GM12865 (cell line): Measurements from ENCODE around the gene GRK3.

ENCODE experiments used
- DNase-seq: peaks from one replicate; pipeline ENCODE4 v3.0.0; 2010; ENCODE audit warnings: low read depth
- H3K4me3 ChIP-seq: 2 replicates; pipeline ENCODE4 v1.5.1; 2011; ENCODE audit warnings: mild to moderate bottlenecking, low read depth, low read length, control low read depth
- CTCF ChIP-seq: IDR thresholded peaks from 2 replicates; pipeline ENCODE4 v1.5.1; 2011; ENCODE audit warnings: low read length, control low read depth, low read depth, inconsistent platforms; ENCODE audit not compliant: insufficient read depth; ENCODE audit errors: missing control alignments

Gene GRK3

GRCh38 chr22:25754527-25755202, 190.2 kb downstream of the GRK3 start:
- no peak for DNase-seq
- no peak overlapping the region for H3K4me3 ChIP-seq
- TF ChIP-seq CTCF, result no peak

GRCh38 chr22:25757686-25758085, 193.2 kb downstream of the GRK3 start:
- TF ChIP-seq CTCF, result no peak
- no peak for DNase-seq
- no peak overlapping the region for H3K4me3 ChIP-seq

- no peak overlapping the region for H3K4me3 ChIP-seq
- DNase-seq, result no peak
- no peak for TF ChIP-seq CTCF
These were observed 193.8 kb downstream of the GRK3 start for GRCh38 chr22:25758316-25758715.

DNA sequence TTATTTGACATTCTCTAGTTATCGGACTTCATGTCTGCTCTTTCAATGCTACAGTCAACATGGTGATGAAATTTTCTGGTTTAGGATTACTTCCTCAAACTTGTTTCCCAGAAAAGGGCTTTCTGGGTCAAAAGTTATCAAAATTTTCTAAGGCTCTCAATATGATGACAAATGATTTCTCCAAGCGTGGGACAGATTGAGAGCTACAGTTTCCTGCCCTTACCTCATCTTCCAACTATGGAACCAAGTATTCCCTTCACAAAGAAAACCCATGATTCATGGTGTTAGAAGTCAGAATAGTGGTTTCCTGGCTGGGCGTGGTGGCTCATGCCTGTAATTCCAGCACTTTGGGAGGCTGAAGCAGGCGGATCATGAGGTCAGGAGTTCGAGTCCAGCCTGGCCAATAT, 195.4 kb downstream of the GRK3 start:
- H3K4me3 ChIP-seq, result no peak overlapping the region
- TF ChIP-seq CTCF, result no peak
- no peak for DNase-seq

DNA sequence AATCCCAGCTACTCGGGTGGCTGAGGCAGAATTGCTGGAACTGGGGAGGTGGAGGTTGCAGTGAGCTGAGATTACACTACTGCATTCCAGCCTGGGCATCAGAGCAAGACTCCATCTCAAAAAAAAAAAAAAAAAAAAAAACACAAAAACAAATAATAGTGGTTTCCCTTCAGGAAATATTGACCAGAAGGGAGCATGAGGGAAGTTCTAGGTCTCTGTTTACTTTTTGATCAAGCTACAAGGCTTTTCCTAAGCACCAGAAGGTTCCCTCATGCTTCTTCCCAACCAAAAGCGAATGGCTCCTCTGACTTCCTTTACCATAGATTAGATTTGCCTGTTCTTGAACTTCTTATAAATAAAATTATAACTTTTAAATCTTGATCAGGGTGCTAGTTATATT, 195.8 kb downstream of the GRK3 start:
- DNase-seq, result no peak
- no peak overlapping the region for H3K4me3 ChIP-seq
- no peak for TF ChIP-seq CTCF

- DNase-seq, result no peak
- no peak for TF ChIP-seq CTCF
- no peak overlapping the region for H3K4me3 ChIP-seq
These were observed 196.5 kb downstream of the GRK3 start for GRCh38 chr22:25760848-25761595.
